Natural killer cell (primary cell): ENCODE data around the gene MGMT. TPM values are rescaled to one million over a fixed set of nuclear protein-coding genes. Genes with fewer than 3 reads are reported as not detected.

Experiments used
- ATAC-seq, 3 donors: fragments of 150-1000 bp in 2 of 3; fragments of 200-7000 bp in 1 of 3; cut with Tn5 transposase; 1 replicate in 1 of 3; 2 replicates in 2 of 3; pipeline ENCODE4 v1.10.0; 2021; ENCODE audit warnings: mild to moderate bottlenecking in 2 of 3, moderate library complexity in 2 of 3
- DNase-seq, 2 donors: peaks; one replicate each; pipeline versions ENCODE4 v3.0.0 to v3.0.0-alpha.2; 2013 to 2021; ENCODE audit warnings: mixed read lengths in 1 of 2
- H3K27ac ChIP-seq: one replicate; pipeline ENCODE4 v1.5.1; 2013; ENCODE audit warnings: mild to moderate bottlenecking, low read length
- H3K27me3 ChIP-seq: one replicate; pipeline ENCODE4 v1.6.1; 2013; ENCODE audit warnings: low read length; ENCODE audit not compliant: control insufficient read depth, insufficient read depth
- H3K36me3 ChIP-seq: one replicate; pipeline ENCODE4 v1.6.1; 2013; ENCODE audit warnings: low read length; ENCODE audit not compliant: control insufficient read depth, insufficient read depth
- H3K4me1 ChIP-seq: one replicate; pipeline ENCODE4 v1.6.1; 2013; ENCODE audit warnings: low read length; ENCODE audit not compliant: control insufficient read depth, insufficient read depth
- H3K4me3 ChIP-seq: one replicate; pipeline ENCODE4 v1.5.1; 2013; ENCODE audit warnings: low read length
- H3K9me3 ChIP-seq: one replicate; pipeline ENCODE4 v1.6.1; 2013; ENCODE audit warnings: low read length; ENCODE audit not compliant: control insufficient read depth, insufficient read depth
- H3K27ac Mint-ChIP-seq, 2 donors: one replicate each; pipeline ENCODE4 v1.8.0; 2022; ENCODE audit warnings: mild to moderate bottlenecking in 2 of 2, mixed read lengths in 2 of 2, moderate library complexity in 1 of 2
- H3K27me3 Mint-ChIP-seq, 2 donors: one replicate each; pipeline ENCODE4 v1.8.0; 2022; ENCODE audit warnings: low read depth in 2 of 2, mixed read lengths in 2 of 2
- H3K36me3 Mint-ChIP-seq: one replicate; pipeline ENCODE4 v1.8.0; 2022; ENCODE audit warnings: mixed read lengths
- H3K4me1 Mint-ChIP-seq, 2 donors: one replicate each; pipeline ENCODE4 v1.8.0; 2022; ENCODE audit warnings: mixed read lengths in 2 of 2
- H3K4me3 Mint-ChIP-seq: one replicate; pipeline ENCODE4 v1.8.0; 2022; ENCODE audit warnings: mild to moderate bottlenecking, moderate library complexity, mixed read lengths
- H3K9me3 Mint-ChIP-seq, 2 donors: one replicate each; pipeline ENCODE4 v1.8.0; 2022; ENCODE audit warnings: mixed read lengths in 2 of 2
- CTCF ChIP-seq: fragments of 200-600 bp; IDR thresholded peaks from one replicate; pipeline ENCODE4 v1.8.0; 2022; ENCODE audit warnings: antibody characterized with exemption
- WGBS: methylation state at CpG from one replicate; pipeline ENCODE4 v1.1.7; 2013; ENCODE audit warnings: missing lambda C conversion rate; ENCODE audit not compliant: insufficient coverage; 5-methylcytosine and 5-hydroxymethylcytosine counted together
- intact Hi-C: fragments of 100-400 bp; cut with micrococcal nuclease; formaldehyde crosslinking; loops from one replicate; pipeline ENCODE4 v1.14.2; 2022
- total RNA-seq, 4 donors: library from RNA; stranded (reverse); fragments of 120-200 nt in 1 of 4; gene quantifications; one replicate each; pipeline versions ENCODE4 v1.2.3 to v1.2.4, GENCODE V29; 2013 to 2022

The MGMT gene
- total RNA-seq, 3 donors from 2014 or later (not counting 1 experiment from before 2014, with no cell fraction given): 16.5 to 19.7 (median 18.8) TPM

GRCh38 chr10:129709627-129710509, 242.8 kb downstream of the MGMT start:
- TF ChIP-seq CTCF: no peak
- no peak overlapping the region for H3K27ac Mint-ChIP-seq
- Histone ChIP-seq H3K27ac (no peak overlapping the region), H3K27me3 (no peaks in the 10 kb centered on the region), H3K4me1 (no peaks in the 10 kb centered on the region), H3K36me3 (peaks cover 5% of the 10 kb centered on the region), H3K4me3 (no peak overlapping the region), H3K9me3 (no peaks in the 10 kb centered on the region)
- H3K9me3 Mint-ChIP-seq: no peaks in the 10 kb centered on the region
- DNase-seq (no peak), ATAC-seq (peak in 1 of 3 donors; percentile 22)
- no peak overlapping the region for H3K4me3 Mint-ChIP-seq
- no peaks in the 10 kb centered on the region for H3K4me1 Mint-ChIP-seq
- WGBS: 97% methylated on average over 16 of the region's 16 CpGs
- no peaks in the 10 kb centered on the region for H3K27me3 Mint-ChIP-seq
- intact Hi-C loops: no loop called here
- no peaks in the 10 kb centered on the region for H3K36me3 Mint-ChIP-seq

- no peak overlapping the region for H3K27ac ChIP-seq
- no peak overlapping the region for H3K4me3 ChIP-seq
- DNase-seq: no peak
- H3K36me3 Mint-ChIP-seq: no peaks in the 10 kb centered on the region
- no peak for ATAC-seq
- no peaks in the 10 kb centered on the region for H3K9me3 ChIP-seq
- no peaks in the 10 kb centered on the region for H3K27me3 Mint-ChIP-seq
- peaks cover 5% of the 10 kb centered on the region for H3K36me3 ChIP-seq
- no peak overlapping the region for H3K4me3 Mint-ChIP-seq
- no peaks in the 10 kb centered on the region for H3K27me3 ChIP-seq
- no peak overlapping the region for H3K27ac Mint-ChIP-seq
- H3K9me3 Mint-ChIP-seq: no peaks in the 10 kb centered on the region
- H3K4me1 Mint-ChIP-seq: no peaks in the 10 kb centered on the region
- WGBS: 93% methylated on average over 4 of the region's 4 CpGs
- no peak for TF ChIP-seq CTCF
- intact Hi-C loops: no loop called here
- no peaks in the 10 kb centered on the region for H3K4me1 ChIP-seq
These were observed 243.4 kb downstream of the MGMT start for GRCh38 chr10:129710510-129710847.

- WGBS: 81% methylated on average over 6 of the region's 6 CpGs
- intact Hi-C loops: no loop called here
- Mint-ChIP-seq H3K4me1 (no peaks in the 10 kb centered on the region), H3K9me3 (no peaks in the 10 kb centered on the region), H3K27ac (no peak overlapping the region), H3K4me3 (no peak overlapping the region), H3K36me3 (no peaks in the 10 kb centered on the region), H3K27me3 (no peaks in the 10 kb centered on the region)
- DNase-seq (no peak), ATAC-seq (no peak)
- Histone ChIP-seq H3K27ac (no peak overlapping the region), H3K27me3 (no peaks in the 10 kb centered on the region), H3K36me3 (peaks cover 5% of the 10 kb centered on the region), H3K9me3 (no peaks in the 10 kb centered on the region), H3K4me1 (no peaks in the 10 kb centered on the region), H3K4me3 (no peak overlapping the region)
- no peak for TF ChIP-seq CTCF
These were observed 244.2 kb downstream of the MGMT start for GRCh38 chr10:129711291-129711690.

GRCh38 chr10:129712000-129712399, 245.0 kb downstream of the MGMT start:
- H3K9me3 ChIP-seq: no peaks in the 10 kb centered on the region
- H3K4me1 ChIP-seq: no peaks in the 10 kb centered on the region
- 96% methylated on average over 7 of the region's 8 CpGs for WGBS
- Mint-ChIP-seq H3K27ac (no peak overlapping the region), H3K36me3 (no peaks in the 10 kb centered on the region), H3K9me3 (no peaks in the 10 kb centered on the region), H3K4me3 (no peak overlapping the region), H3K4me1 (no peaks in the 10 kb centered on the region), H3K27me3 (no peaks in the 10 kb centered on the region)
- DNase-seq: no peak
- H3K27ac ChIP-seq: no peak overlapping the region
- H3K27me3 ChIP-seq: no peaks in the 10 kb centered on the region
- H3K4me3 ChIP-seq: no peak overlapping the region
- no peak for TF ChIP-seq CTCF
- intact Hi-C loops: no loop called here
- no peak for ATAC-seq
- H3K36me3 ChIP-seq: peaks cover 5% of the 10 kb centered on the region
